CD4-positive, alpha-beta T cell treated with Interleukin-17A for 4 hours (primary cell): Measurements from ENCODE around the gene C20orf204.
"Not testable (repeated sequence)": the region's sequence is repeated elsewhere in the genome, so short reads cannot be mapped to it uniquely, and the experiment has no call there.

Experiments
- DNase-seq: peaks from one replicate; pipeline ENCODE4 v3.0.0-alpha.2; 2020; ENCODE audit warnings: mixed read lengths

The C20orf204 gene

DNA sequence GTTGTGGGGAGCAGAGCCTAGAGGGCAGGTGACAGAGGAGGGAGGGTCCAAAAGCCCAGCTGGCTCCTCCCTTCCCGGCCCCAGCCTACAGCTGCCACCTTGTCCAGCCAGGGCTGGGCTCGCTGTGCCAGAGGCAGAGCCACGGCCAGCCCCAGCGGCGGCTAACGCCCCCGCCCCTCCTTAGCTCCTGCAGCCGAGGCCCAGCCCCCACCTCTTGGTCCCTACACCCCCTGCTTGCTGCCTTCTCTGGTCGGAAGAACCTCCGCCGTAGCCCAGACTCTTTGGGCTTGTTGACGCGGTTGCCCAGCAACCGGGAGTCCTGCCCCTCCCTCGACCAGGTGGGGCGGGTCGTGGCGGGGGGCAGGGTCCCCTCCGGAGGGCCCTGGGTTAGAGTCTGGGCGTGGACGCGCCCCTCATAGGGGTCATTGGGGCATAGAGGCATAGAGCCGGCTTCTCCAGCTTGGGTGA lies 48.7 kb downstream of the C20orf204 start:
- DNase-seq = no peak

- no peak for DNase-seq
Observed at GRCh38 chr20:64086801-64087200, 50.8 kb downstream of the C20orf204 start.

DNA sequence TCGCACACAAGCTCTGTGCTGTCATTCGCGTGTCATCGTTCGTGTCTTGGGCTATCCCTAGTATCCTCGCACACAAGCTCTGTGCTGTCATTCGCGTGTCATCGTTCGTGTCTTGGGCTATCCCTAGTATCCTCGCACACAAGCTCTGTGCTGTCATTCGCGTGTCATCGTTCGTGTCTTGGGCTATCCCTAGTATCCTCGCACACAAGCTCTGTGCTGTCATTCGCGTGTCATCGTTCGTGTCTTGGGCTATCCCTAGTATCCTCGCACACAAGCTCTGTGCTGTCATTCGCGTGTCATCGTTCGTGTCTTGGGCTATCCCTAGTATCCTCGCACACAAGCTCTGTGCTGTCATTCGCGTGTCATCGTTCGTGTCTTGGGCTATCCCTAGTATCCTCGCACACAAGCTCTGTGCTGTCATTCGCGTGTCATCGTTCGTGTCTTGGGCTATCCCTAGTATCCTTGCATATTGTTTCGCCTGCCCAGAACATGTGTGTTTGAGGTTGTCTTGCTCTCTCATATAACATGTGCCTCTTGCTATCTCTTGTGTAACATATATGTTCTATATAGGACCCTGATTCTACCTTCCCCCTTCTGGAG lies 51.3 kb downstream of the C20orf204 start:
- DNase-seq = not testable (repeated sequence)

GRCh38 chr20:64088586-64088985 lies 52.6 kb downstream of the C20orf204 start:
- DNase-seq = not testable (repeated sequence)
